Endothelial cell of umbilical vein (primary cell): ENCODE data around the gene DNAJC18. TPM values are rescaled to one million over a fixed set of nuclear protein-coding genes. Genes with fewer than 3 reads are reported as not detected.

Experiments
- BruUV-seq: library from RNA; stranded (reverse); fragments of 400-500 nt; replicated peaks from 2 replicates; lab custom pipeline; 2021; lab: Mats Ljungman, UMichigan
- CTCF ChIA-PET: fragments of 300-600, 350-600 bp; sonication (Branson Sonifier 250); formaldehyde crosslinking; loops from one replicate; lab custom pipeline; 2021; ENCODE audit warnings: antibody characterized with exemption, inconsistent platforms; lab: Charles Lee
- POLR2A ChIA-PET: fragments of 300-600, 350-600 bp; sonication (Branson Sonifier 250); formaldehyde crosslinking; loops from one replicate; lab custom pipeline; 2021; ENCODE audit warnings: antibody characterized with exemption, inconsistent platforms; lab: Charles Lee
- DNase-seq: peaks from one replicate; pipeline ENCODE4 v3.0.0-alpha.2; 2011; ENCODE audit warnings: low read depth, low spot score
- FAIRE-seq: peaks from 2 replicates; lab custom pipeline; 2011; peaks lifted over from hg19 to GRCh38; lab: Jason Lieb, UNC
- H2AFZ ChIP-seq: 2 replicates; pipeline ENCODE4 v1.6.0; 2012; ENCODE audit warnings: low read depth, low read length, control low read depth, inconsistent platforms
- H3K27ac ChIP-seq: 2 replicates; pipeline ENCODE4 v1.5.1; 2011; ENCODE audit warnings: low read depth, mild to moderate bottlenecking, control low read depth, low read length, moderate library complexity; ENCODE audit not compliant: insufficient read depth
- H3K27me3 ChIP-seq, 2 experiments: 2 replicates each; pipeline versions ENCODE4 v1.6.0 to v1.6.1; 2011; ENCODE audit warnings: low read length in 2 of 2, mixed read lengths in 1 of 2; ENCODE audit not compliant: control insufficient read depth in 2 of 2, insufficient read depth in 2 of 2
- H3K36me3 ChIP-seq, 2 experiments: 2 replicates in 1 of 2; 3 replicates in 1 of 2; pipeline ENCODE4 v1.5.1; 2011; ENCODE audit warnings: low read length in 2 of 2, mild to moderate bottlenecking in 1 of 2, moderate library complexity in 1 of 2; ENCODE audit not compliant: control insufficient read depth in 2 of 2, insufficient read depth in 2 of 2; ENCODE audit errors: extremely low read depth in 1 of 2
- H3K4me1 ChIP-seq: 3 replicates; pipeline ENCODE4 v1.5.1; 2011; ENCODE audit warnings: mild to moderate bottlenecking, low read length; ENCODE audit not compliant: control insufficient read depth, insufficient read depth; ENCODE audit errors: extremely low read depth
- H3K4me2 ChIP-seq: 2 replicates; pipeline ENCODE4 v1.6.1; 2011; ENCODE audit warnings: low read length, control low read depth, mixed read lengths; ENCODE audit not compliant: insufficient read depth
- H3K4me3 ChIP-seq, 3 experiments: fragments of 200-600 bp in 1 of 3; sonication (generic), shearing (Covaris generic) in 1 of 3; replicated peaks in 1 of 3; 2 replicates each; pipeline ENCODE4 v1.5.1; 2011 to 2016; ENCODE audit warnings: control low read depth in 3 of 3, low read length in 3 of 3, mild to moderate bottlenecking in 2 of 3, inconsistent platforms in 1 of 3, low read depth in 1 of 3, moderate library complexity in 1 of 3; ENCODE audit not compliant: insufficient read depth in 1 of 3
- H3K79me2 ChIP-seq: 2 replicates; pipeline ENCODE4 v1.6.0; 2012; ENCODE audit warnings: low read length, inconsistent platforms; ENCODE audit not compliant: control insufficient read depth, insufficient read depth
- H3K9ac ChIP-seq: replicated peaks from 2 replicates; pipeline ENCODE3; 2011; ENCODE audit warnings: low read length, control low read depth; ENCODE audit not compliant: insufficient read depth; ENCODE audit errors: extremely low read depth
- H3K9me1 ChIP-seq: replicated peaks from 3 replicates; pipeline ENCODE4 v1.6.0; 2011; ENCODE audit warnings: mild to moderate bottlenecking, low read length; ENCODE audit not compliant: control insufficient read depth, insufficient read depth; ENCODE audit errors: extremely low read depth
- H3K9me3 ChIP-seq: replicated peaks from 2 replicates; pipeline ENCODE4 v1.5.1; 2012; ENCODE audit warnings: low read length, inconsistent platforms; ENCODE audit not compliant: control insufficient read depth, insufficient read depth
- H4K20me1 ChIP-seq: replicated peaks from 2 replicates; pipeline ENCODE3; 2011; ENCODE audit warnings: mild to moderate bottlenecking, low read length; ENCODE audit not compliant: control insufficient read depth, insufficient read depth; ENCODE audit errors: extremely low read depth
- CTCF ChIP-seq, 2 donors: IDR thresholded peaks; 1 replicate in 1 of 2; 2 replicates in 1 of 2; pipeline ENCODE4 v1.5.1; 2011; ENCODE audit warnings: low read length in 2 of 2, mild to moderate bottlenecking in 2 of 2, moderate library complexity in 2 of 2, control low read depth in 1 of 2, inconsistent platforms in 1 of 2, low read depth in 1 of 2; ENCODE audit not compliant: insufficient read depth in 1 of 2; ENCODE audit errors: extremely low read depth in 1 of 2
- EZH2 ChIP-seq: IDR thresholded peaks from 2 replicates; pipeline ENCODE4 v1.6.1; 2012; ENCODE audit warnings: borderline replicate concordance, low read depth, mild to moderate bottlenecking, moderate library complexity, low read length, inconsistent platforms; ENCODE audit not compliant: severe bottlenecking
- FOS ChIP-seq: IDR thresholded peaks from 2 replicates; pipeline ENCODE4 v1.6.1; 2011; ENCODE audit warnings: mild to moderate bottlenecking, low read length, moderate library complexity, borderline replicate concordance; ENCODE audit not compliant: insufficient read depth
- GATA2 ChIP-seq: IDR thresholded peaks from 2 replicates; pipeline ENCODE4 v1.7.0; 2011; ENCODE audit warnings: low read depth, mild to moderate bottlenecking, moderate library complexity, mixed read lengths, low read length; ENCODE audit not compliant: insufficient read length, insufficient read depth
- JUN ChIP-seq: IDR thresholded peaks from 2 replicates; pipeline ENCODE4 v1.6.1; 2011; ENCODE audit warnings: borderline replicate concordance, low read depth; ENCODE audit not compliant: insufficient read length, insufficient read depth
- MAX ChIP-seq: IDR thresholded peaks from 2 replicates; pipeline ENCODE4 v1.6.1; 2011; ENCODE audit not compliant: insufficient read depth, insufficient read length
- MYC ChIP-seq: IDR thresholded peaks from one replicate; pipeline ENCODE4 v1.6.1; 2011; ENCODE audit warnings: mild to moderate bottlenecking, low read depth, low read length
- POLR2A ChIP-seq: IDR thresholded peaks from 2 replicates; pipeline ENCODE4 v1.6.1; 2012; ENCODE audit warnings: low read depth, mild to moderate bottlenecking, control low read depth, low read length
- POLR2AphosphoS5 ChIP-seq: IDR thresholded peaks from 2 replicates; pipeline ENCODE4 v1.6.1; 2012; ENCODE audit warnings: low read depth, mild to moderate bottlenecking, control low read depth, low read length, moderate library complexity; ENCODE audit not compliant: insufficient read depth
- dilution Hi-C: fragments of 300-500 bp; cut with MboI; formaldehyde crosslinking; loops from one replicate; pipeline ENCODE4 v1.15.0; 2019; ENCODE audit warnings: low sequenced_read_pairs; ENCODE audit not compliant: extremely low pct_ligation_motif_present
- intact Hi-C: fragments of 100-400 bp; cut with micrococcal nuclease; formaldehyde crosslinking; loops from one replicate; pipeline ENCODE4 v1.10.0; 2022
- polyA plus RNA-seq, 4 experiments: library from polyadenylated mRNA; depleted of rRNA in 3 of 4; stranded (reverse) in 3 of 4; unstranded in 1 of 4; fragments of >200 nt; gene quantifications; 2 replicates each; pipeline versions ENCODE4 v1.2.1 to v1.2.3, GENCODE V29; 2011 to 2012; ENCODE audit warnings: missing spikeins in 1 of 4
- total RNA-seq: library from RNA; stranded (reverse); gene quantifications from 2 replicates; pipeline ENCODE4 v1.2.3, GENCODE V29; 2021

Gene DNAJC18
- total and polyA plus RNA-seq, 2 donors (not counting 3 experiments of a cell fraction or from before 2014, with no cell fraction given) = 23.2 to 52.6 TPM

- Histone ChIP-seq H3K27me3 (no peaks in the 10 kb centered on the region), H4K20me1 (no peaks in the 10 kb centered on the region), H3K36me3 (peaks cover 0 to 3% of the 10 kb centered on the region in 2 experiments), H3K79me2 (no peaks in the 10 kb centered on the region), H3K4me1 (no peaks in the 10 kb centered on the region), H3K9me3 (no peaks in the 10 kb centered on the region), H3K4me3 (no peak overlapping the region), H3K27ac (no peak overlapping the region), H3K9ac (no peak overlapping the region), H2AFZ (no peak overlapping the region), H3K4me2 (no peak overlapping the region), H3K9me1 (no peaks in the 10 kb centered on the region)
- intact Hi-C loops (no loop called here), dilution Hi-C loops (no loop called here)
- CTCF ChIA-PET = interaction anchor here (0.7 to 1.0 kb wide), 2 partner anchors 10 to 17 kb away, joined by 3 to 4 read pairs; no protein-coding TSS in a partner anchor
- FAIRE-seq (no peak), DNase-seq (no peak)
- POLR2A ChIA-PET = no interaction called here
- no TSS peak for BruUV-seq
- TF ChIP-seq CTCF (IDR thresholded peaks at IDR 0.05; ENCODE audit: extremely low read depth in 1 of 2, insufficient read depth in 1 of 2, low read depth in 1 of 2, low read length in 2 of 2) (no peak), MYC (no peak), GATA2 (no peak), FOS (no peak), MAX (no peak), POLR2A (no peak), JUN (no peak), POLR2AphosphoS5 (no peak), EZH2 (no peak)
Observed at GRCh38 chr5:139378101-139378825, 61.1 kb downstream of the DNAJC18 start.
